T-helper 2 cell (primary cell): ENCODE data around the gene CELF2.
"Not testable (repeated sequence)": the region's sequence is repeated elsewhere in the genome, so short reads cannot be mapped to it uniquely, and the experiment has no call there.

Experiments
- DNase-seq, 5 experiments: peaks; one replicate each; pipeline versions ENCODE4 v3.0.0 to v3.0.0-alpha.2; 2012 to 2022
- total RNA-seq, 2 donors: gene quantifications; one replicate each; lab custom pipeline; 2026; lab: John Stamatoyannopoulos, UW

Gene CELF2
- total RNA-seq = 241 to 258 reads per million in 2 donors

DNA sequence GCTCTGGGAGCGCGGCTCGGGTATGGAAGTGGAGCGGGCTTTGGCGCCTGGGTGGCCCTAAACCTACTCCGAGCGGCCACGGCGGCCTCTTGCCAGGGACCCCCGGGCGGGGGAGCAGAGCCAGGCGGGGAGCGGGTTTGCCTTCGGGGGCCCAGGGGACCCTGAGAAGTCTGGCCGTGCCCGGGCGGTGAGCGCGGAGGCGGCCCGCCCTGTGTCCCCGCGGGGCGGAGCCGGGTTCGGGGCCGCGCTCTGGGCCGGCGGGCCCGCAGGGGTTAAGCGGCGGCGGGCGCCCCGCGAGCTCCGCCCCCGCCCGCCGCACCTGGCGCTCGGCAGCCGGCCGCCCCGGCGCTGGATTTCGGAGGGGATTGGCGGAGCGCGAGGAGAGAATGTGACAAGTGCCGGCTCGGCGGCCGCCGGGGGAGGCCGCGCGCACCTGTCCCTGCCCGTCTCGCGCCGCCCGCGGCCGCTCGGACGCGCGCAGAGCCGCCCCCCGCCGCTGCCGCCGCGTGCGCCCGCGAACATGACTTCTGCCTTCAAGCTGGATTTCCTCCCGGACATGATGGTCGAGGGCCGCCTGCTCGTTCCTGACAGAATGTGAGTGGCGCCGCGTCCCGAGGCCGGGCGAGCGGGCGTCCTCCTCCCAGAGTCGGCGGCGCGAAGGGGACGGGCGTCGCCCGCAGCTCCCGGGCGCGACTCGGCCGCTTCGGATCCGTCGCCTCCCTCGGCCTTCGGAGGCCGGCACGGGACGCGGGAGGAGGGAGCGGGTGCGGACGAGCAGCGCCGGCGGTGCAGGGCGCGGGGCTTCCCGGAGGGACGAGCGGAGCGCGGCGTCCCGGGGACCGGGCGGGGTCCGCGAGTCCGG lies at the start of gene CELF2:
Gene CELF2, plus strand, starts transcription at position 303 of the 862 bp plus-strand sequence. Its CDS starts 218 bp downstream, at position 521.
- peak; percentile 22 to 61 (median 48) for DNase-seq

- DNase-seq = no peak
Measured at GRCh38 chr10:10968257-10968588, 49.4 kb upstream of the CELF2 start.

GRCh38 chr10:10973310-10973709 lies 44.4 kb upstream of the CELF2 start:
- DNase-seq = no peak

DNA sequence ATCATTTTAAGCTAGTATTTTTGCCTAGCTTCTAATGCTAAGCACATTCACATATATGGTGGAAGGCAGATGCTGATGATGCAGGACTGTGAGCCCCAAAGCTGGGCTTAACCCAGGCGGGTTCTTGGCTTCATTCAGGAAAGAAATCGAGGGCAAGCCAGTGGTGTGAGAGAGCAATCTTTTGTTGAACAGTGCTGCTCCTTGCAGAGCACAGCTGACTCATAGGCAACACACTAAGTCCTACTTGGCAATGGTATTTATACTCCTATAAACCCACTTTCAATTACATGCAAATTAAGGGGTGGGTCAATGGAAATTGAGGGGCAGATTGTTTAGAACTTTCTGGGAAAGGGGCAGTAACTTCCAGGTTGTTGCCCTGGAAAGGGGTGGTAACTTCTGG lies 42.0 kb upstream of the CELF2 start:
- no peak for DNase-seq

- peak in 1 of 5 experiments; percentile 12 for DNase-seq
Measured at GRCh38 chr10:10976652-10977051, 41.0 kb upstream of the CELF2 start.

DNA sequence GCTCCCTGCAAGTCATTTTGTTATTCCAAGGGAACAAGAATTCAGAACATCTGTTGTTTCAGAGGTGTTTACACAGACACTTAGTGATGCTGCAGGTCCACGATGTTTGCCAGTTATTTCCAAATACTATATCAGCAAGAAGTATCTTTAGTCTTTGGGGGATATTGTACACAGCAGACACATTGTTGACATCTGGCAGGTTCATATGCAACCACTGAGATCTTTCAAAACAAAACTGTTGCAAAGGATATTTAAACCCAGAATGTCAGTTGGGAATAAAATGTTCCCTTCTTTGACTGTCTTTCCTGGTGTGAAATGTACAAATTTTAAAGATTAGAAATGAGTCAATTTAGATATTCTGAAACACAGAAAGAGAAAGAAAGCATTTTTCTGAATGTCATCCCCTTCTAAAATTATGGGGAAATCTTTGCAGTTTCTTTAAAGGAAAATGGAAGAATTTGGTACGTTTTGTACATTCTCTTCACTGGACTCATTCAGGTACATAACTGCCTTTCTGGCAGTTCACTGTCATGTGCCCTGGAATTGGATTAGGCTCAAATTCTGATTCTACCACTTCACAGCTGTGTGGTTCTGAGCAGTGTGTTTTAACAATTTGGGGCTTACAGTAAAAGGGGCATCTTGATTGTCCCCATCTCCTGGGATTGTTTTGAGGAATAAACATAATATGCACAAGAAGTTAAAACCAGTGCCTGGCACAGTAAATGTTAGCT lies 40.3 kb upstream of the CELF2 start:
- no peak for DNase-seq

GRCh38 chr10:10977978-10978377 lies 39.7 kb upstream of the CELF2 start:
- no peak for DNase-seq

DNA sequence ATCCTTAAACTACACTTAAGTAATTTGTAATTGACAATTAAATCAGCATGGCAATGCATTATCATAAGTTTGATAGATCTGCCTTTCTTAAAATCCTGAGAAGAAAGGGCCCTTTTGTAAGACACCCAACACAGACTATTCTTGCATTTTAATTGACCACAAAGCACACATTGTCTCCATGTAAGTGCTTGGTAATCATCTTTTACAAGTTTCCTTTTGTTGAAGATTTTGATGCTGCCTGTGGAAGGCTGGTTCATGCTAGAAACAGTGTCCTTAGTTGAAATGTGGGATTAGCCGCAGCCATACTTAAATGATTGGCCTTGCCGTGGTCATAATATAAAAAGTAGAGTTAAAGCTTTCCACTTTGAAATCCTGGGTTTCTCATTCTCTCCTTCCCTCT lies 32.3 kb upstream of the CELF2 start:
- DNase-seq = no peak

DNA sequence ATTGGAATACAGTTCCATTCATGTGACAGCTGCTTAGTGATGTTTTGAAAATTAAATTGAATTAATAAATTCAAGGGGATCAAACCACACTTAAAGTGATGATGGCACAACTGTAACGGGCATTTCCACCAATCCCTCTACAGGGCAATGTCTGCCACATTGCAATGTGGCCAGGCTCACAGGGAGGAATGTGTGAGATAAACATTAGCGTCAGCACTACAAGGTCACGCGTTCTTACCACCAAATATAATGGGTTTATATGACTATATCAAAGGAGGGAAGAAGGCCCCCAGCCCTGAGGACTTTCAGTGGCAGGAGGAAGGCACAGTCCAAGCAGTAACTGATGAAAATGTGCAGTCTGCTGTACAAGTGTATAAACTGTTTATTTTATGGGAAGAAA lies 31.1 kb upstream of the CELF2 start:
- DNase-seq = no peak

GRCh38 chr10:10987111-10987510 lies 30.6 kb upstream of the CELF2 start:
- DNase-seq = no peak

GRCh38 chr10:10989669-10990068 lies 28.0 kb upstream of the CELF2 start:
- DNase-seq = no peak

DNA sequence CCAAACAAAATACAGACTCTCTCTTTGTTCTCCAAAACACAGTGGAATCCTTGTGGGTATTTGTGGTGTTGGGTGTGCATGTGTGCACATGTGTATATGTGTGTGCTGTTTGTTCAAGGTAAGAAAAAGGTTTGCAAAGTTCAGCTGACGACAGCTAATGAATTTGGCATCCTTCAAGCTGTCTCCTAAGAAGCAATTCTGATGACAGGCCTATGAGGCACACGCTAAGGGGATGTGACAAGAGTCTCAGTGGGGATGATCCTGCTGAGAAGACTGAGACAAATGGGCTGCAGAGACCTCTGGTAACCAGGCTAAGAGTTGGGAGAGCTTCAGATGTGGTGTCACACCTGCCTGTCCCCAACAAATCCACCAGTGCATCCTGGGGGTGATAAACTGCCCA lies 26.5 kb upstream of the CELF2 start:
- no peak for DNase-seq

DNA sequence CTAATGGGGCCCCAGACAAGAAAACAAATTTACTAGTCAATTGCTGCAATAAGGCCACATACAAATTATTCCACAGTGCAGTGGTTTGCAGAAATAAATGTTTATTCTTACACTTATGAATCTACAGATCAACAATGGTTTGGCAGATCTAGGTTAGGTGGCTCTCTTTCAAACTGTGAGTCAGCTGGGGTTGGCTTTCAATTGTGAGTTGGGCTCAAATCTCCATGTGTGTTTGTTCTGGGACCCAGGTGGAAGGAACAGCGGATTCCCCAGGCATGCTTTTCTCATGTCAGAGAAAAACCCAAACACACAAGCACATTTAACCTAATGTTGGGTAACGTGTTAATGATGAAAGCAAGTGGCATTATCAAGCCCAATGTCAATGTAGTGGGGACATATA lies 25.6 kb upstream of the CELF2 start:
- no peak for DNase-seq

DNA sequence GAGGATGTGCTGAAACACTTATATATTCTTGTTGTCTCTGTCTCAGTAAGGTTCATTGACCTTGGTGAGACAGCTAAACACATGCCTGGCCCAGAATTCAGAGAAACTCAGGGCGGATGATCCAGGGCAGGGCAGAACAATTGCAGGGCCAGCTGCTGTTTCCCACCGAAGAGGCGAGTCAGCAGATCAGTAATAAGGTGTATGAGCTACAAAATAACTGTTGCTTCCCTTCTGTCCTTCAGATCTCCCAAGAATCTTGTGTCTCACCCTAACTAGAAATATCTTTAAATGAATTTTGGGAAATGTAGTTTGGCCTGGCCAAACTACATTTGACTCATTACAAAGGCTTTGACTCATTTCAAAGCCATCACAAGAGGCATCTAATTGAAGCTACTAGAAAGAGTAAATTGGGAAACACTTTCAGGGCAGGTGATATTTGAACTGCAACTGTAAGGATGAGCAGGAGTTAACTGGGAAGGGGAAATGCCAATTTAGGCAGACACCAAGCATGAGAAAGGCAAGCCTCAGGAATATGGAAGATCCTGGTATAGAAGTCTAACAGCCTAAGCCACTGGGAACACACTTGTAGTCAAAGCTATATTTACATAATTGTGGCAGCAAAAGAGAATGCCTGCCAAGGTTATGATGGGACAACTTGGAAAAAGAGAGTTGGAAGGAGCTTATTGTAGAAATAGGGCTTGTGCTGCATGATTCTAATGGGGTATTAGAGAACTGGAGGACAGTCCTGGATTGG lies 24.5 kb upstream of the CELF2 start:
- DNase-seq = no peak

DNA sequence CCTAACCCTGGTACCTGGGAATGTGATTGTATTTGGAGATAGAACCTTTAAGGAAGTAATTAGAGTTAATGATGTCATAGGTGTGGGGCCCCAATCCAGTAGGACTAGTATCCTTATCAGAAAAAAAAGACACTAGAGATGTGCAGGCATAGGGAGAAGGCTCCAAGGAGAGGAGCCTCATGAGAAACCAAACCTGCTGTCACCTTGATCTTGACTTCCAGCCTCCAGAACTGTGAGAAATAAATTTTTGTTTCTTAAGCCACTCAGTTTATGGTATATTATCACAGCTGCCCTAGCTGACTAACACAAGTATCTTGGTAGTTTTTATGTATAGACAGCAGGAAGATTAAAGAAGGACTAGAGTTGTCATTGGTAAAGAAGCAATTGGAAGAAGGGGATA lies 23.9 kb upstream of the CELF2 start:
- DNase-seq = no peak

DNA sequence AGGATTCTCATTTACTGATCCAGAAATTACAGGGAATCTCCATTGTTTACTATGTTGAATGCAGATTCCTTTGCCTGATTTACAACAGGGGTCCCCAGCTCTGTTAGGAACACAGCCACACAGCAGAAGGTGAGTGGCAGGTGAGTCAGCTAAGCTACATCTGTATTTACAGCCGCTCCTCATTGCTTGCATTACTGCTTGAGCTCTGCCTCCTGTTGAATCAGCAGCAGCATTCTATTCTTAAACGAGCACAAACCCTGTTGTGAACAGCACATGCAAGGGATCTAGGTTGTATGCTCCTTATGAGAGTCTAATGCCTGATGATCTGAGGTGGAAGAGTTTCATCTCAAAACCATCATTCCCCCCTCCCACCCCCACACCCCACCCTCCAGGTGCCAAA lies 23.3 kb upstream of the CELF2 start:
- DNase-seq = no peak

GRCh38 chr10:10995120-10995519 lies 22.6 kb upstream of the CELF2 start:
- no peak for DNase-seq

DNA sequence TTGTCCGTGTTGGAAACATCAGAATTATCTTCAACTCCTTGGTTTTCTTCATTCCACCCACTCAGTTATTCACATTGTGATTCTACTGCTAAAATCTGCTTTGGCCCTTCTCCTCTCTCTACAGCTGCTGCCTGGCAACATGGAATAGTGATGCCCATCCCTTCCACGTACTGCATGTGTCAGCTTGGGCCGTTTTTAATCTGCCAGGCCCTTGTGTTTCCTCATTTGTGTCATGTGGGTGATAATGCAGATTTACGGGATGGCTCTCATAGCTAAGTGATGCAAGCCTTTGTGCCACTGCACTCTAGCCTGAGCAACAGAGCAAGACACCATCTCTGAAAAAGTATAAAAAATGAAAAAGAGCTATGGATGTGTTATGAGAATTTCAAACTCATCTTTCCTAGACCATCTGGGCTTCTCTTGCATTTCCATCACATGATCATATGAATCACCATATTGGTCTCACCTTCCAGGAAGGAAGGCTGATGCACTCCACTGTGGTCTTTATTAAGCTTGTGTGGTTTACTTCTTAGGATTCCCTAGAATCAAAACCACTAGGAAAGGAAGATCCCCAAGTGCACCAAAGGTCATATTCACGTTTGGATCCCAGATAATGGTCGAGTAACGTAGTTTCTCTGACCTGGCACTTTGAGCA lies 20.6 kb upstream of the CELF2 start:
- DNase-seq = no peak

DNA sequence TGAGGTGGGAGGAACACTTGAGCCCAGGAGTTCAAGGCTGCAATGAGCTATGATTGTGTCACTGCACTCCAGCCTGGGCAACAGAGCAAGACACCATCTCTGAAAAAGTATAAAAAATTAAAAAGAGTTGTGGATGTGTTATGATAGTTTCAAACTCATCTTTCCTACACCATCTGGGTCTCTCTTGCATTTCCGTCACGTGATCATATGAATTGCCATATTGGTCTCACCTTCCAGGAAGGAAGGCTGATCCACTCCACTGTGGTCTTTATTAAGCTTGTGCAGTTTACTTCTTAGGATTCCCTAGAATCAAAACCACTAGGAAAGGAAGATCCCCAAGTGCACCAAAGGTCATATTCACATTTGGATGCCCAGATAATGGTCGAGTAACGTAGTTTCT lies 18.2 kb upstream of the CELF2 start:
- not testable (repeated sequence) for DNase-seq

DNA sequence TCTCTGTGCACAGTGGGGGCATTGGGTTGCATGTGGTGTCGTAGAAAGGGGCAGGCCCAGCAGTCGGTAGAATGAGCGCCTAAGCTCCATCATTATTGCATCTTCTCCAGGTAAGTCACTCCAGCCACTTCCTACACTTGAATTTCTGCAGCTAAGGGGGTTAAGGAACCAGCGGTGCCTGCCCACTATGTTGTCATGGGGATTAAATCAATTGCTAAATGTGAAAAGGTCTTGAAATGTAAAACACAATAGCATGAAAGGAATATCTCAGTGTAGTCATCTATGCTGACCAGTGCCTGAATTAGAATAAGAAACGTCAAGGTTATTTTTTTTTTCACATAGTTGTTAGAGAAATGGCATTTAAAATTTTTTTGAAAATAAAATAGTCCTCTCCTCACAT lies 15.2 kb upstream of the CELF2 start:
- DNase-seq = no peak

- no peak for DNase-seq
Measured at GRCh38 chr10:11002916-11003315, 14.8 kb upstream of the CELF2 start.

GRCh38 chr10:11003679-11004078 lies 14.0 kb upstream of the CELF2 start:
- no peak for DNase-seq
